NCI-H82 (cell line): Measurements from ENCODE around the gene TLK1.

Experiments
- DNase-seq: peaks from one replicate; lab custom pipeline; 2025; lab: John Stamatoyannopoulos, UW

TLK1 gene

GRCh38 chr2:171160119-171160955 is at the start of gene TLK1:
TSS of gene TLK1 (minus strand) at chr2:171160893. CDS start at chr2:171160428, 465 bp downstream.
- DNase-seq, result peak; percentile 86

DNA sequence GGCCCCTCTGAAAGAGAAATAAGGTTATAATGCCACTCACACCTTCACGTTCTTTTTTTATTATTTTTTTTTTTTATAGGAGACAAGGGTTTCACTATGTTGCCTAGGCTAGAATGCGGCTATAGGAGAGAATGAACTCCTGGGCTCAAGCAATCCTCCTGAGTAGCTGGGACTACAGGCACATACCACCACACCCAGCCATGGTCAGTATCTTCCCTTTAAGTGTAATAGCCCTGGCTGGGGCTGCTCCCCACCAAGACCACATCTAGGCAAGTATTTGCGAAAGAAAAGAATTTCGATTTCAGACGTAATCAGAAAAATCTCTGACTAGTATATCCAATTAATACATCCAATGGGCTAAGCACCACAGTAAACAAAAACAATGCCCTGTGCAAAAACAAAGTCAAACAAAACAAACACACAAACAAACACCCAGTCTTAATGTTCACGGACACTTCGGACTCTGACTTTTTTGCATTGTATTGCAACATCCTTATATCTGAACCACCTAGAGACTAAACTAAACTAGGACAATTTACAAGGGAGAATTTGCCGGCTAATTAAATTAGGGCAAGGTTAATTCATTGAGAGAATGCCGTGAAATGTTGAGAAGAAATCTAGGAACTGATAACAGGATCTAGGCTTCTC is 49.6 kb upstream of the TLK1 start:
- DNase-seq, result no peak

- DNase-seq, result no peak
Observed at GRCh38 chr2:171208657-171209056, 48.0 kb upstream of the TLK1 start.

DNA sequence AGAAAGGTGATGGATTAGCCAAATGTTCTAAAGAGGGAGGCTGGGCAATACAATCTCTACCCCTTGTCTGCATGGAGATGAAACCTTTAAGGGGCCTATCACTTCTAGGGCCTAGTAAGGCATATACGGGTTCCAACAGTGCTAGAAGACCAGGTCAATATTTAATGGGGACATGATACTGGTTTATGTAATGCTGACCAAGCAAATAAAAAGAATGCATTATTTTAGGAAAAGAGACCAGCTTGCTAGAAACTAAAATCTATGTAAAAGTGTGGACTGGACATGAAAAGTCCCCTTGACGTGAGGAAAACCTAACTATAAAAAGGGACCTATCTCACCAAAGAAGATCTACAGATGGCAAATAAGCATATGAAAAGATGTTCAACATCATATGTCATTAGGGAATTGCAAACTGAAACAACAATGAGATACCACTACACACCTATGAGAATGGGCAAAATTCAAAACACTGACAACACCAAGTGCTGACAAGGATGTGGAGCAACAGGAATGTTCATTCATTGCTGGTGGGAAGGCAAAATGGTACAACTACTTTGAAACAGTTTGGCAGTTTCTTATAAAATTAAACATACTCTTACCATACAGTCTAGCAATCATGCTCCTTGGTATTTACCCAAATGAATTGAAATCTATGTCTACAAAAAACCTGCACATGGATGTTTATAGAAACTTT is 45.9 kb upstream of the TLK1 start:
- no peak for DNase-seq

- DNase-seq, result peak; percentile 30
Observed at GRCh38 chr2:171205551-171205950, 44.9 kb upstream of the TLK1 start.

- DNase-seq, result no peak
Observed at GRCh38 chr2:171201767-171202166, 41.1 kb upstream of the TLK1 start.

GRCh38 chr2:171201271-171201670 is 40.6 kb upstream of the TLK1 start:
- no peak for DNase-seq

DNA sequence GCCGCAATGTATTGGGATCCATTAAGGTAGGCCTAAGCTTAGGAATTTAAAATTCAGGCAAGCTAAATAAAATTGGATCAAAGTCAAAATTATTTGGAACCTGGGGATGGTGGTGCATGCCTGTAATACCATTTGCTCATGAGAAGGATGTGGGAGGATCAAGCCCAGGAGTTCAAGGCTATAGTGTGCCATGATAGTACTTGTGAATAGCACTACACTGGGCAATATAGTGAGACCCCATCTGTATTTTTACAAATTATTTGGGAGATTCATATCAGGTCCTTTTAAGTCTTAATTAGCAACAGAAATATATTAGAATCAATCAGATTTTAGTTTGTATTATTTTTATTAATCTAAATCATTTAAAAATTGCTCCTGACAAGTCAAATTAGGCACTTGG is 39.8 kb upstream of the TLK1 start:
- no peak for DNase-seq

DNA sequence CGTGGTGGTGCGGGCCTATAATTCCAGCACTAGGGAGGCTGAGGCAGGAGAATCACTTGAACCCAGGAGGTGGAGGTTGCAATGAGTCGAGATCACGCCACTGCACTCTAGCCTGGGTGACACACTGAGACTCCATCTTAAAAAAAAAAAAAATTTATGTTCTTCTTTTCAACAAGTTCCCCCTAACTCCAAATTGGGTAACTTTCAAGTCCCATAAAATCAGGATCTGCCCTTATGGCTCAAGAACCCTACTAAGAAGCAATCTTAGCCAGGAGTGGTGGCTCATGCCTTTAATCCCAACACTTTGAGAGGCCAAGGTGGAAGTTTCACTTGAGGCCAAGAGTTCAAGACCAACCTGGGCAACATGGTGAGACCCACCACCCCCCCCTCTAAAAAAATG is 30.3 kb upstream of the TLK1 start:
- DNase-seq, result no peak

DNA sequence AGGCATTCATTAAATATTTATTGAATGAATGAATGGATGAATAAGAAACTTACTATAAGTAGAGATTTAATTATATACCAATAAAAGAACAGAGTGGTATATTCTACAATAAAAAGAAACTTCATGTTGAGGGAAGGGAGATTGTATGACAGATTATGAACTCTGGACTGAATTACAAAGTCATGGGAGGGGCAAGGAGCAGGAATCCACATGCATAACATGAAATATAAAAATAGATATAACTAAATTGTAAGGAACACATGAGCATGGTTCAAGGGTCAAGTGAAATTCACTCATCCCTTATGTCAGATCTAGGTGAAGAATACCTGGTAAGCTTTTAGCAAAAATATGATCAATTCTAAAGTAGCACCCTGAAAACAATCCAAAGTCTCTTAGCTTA is 27.1 kb upstream of the TLK1 start:
- no peak for DNase-seq

DNA sequence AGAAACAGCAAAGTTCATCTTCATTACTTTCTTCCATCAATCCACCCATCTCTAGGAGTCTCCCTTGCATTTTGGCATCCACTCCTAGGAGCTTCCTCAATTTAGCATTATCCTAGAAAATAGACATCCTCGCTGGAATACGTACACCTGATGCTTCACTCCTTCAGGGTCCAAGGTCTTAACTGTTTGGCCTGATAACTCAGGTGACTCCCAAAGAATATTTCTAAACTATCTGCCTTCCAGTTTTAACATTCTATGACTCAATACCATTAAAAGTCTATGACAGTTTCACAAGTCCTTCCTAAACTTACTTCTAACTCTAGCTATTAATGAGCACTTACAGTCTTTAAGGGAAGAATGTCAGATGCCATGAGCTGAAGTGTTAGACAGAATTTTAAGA is 26.5 kb upstream of the TLK1 start:
- no peak for DNase-seq

DNA sequence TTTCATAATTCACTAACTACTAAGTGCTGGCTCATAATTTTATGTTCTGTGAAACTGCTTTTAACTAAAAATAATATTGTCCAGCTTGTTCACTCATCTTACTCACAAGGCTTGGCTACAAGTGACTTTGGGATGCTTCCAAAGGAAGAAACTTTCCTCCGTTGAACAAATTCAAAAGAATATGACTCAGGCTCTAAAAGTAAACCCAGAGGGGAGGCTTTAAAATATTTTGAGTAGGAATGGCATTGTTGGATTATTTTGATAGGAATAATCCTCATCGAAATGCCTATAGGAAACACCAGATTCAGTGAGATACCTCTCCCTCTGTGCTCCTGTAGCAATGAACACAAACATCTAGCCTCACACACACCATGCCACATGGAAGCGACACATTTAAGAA is 25.2 kb upstream of the TLK1 start:
- no peak for DNase-seq

GRCh38 chr2:171185165-171185818 is 24.6 kb upstream of the TLK1 start:
- DNase-seq, result no peak

GRCh38 chr2:171181064-171182049 is 20.7 kb upstream of the TLK1 start:
- DNase-seq, result peak; percentile 45

- DNase-seq, result no peak
Observed at GRCh38 chr2:171180229-171180930, 19.7 kb upstream of the TLK1 start.

GRCh38 chr2:171178993-171179392 is 18.3 kb upstream of the TLK1 start:
- no peak for DNase-seq

- DNase-seq, result no peak
Observed at GRCh38 chr2:171176516-171176915, 15.8 kb upstream of the TLK1 start.

DNA sequence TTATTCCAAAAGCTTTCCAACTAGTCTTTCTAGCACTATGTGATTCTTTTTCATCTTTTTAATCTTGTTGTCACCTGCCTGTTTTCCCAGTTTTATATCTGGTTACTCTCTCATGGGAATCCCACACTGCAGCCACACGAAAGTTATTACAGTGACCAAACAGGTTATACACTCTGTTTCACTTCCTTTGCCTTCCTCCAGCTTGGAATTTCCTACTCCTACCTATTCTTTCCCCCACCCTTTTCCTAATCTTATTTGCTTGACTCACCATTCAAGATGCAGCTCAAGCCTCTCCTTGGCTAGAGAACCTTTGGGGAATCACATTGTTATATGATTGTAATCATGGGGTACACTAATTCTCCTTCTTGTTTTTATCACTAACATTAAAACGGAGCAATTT is 13.4 kb upstream of the TLK1 start:
- peak; percentile 16 for DNase-seq

DNA sequence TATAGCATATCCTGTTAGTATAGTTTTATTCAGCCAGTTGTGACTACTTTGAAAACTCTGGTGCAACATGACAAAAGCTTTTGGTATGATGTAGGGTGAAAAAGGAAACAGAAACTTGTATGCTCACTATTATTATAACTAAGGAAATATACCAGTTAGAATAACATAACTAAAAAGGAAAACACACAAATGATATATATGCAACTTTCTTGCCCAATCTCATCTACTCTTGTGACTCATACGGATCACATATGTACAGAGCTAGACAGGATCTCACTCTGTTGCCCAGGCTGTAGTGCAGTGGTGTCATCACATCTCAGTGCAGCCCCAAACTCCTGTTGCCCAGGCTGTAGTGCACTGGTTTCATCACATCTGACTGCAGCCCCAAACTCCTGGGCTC is 12.4 kb upstream of the TLK1 start:
- DNase-seq, result no peak

DNA sequence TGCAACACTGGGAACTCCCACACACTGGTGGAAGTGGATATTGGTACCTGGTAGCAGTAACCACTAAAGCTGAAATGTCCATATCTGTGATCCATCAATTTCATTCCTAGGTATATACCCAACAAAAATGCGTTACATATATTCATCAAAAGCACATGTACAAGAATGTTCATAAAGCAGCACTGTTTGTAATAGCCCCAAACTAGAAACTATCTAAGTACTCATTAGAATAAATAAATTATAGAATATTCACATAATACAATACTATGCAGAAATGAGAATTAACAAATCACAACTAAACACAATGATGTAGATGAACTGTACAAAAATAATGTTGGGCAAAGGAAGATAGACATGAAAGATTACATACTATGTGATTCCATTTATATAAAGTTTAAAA is 11.1 kb upstream of the TLK1 start:
- no peak for DNase-seq

- DNase-seq, result no peak
Observed at GRCh38 chr2:171169839-171170238, 9.1 kb upstream of the TLK1 start.
